ENCODE measurements around the gene PIMREG.

- TF ChIP-seq CTCF (IDR thresholded peaks at IDR 0.05; ENCODE audit: poor library complexity, severe bottlenecking) = no peak
- no peak for TF ChIP-seq POLR2AphosphoS5 (IDR thresholded peaks at IDR 0.05)
- TF ChIP-seq, protein P1, sequence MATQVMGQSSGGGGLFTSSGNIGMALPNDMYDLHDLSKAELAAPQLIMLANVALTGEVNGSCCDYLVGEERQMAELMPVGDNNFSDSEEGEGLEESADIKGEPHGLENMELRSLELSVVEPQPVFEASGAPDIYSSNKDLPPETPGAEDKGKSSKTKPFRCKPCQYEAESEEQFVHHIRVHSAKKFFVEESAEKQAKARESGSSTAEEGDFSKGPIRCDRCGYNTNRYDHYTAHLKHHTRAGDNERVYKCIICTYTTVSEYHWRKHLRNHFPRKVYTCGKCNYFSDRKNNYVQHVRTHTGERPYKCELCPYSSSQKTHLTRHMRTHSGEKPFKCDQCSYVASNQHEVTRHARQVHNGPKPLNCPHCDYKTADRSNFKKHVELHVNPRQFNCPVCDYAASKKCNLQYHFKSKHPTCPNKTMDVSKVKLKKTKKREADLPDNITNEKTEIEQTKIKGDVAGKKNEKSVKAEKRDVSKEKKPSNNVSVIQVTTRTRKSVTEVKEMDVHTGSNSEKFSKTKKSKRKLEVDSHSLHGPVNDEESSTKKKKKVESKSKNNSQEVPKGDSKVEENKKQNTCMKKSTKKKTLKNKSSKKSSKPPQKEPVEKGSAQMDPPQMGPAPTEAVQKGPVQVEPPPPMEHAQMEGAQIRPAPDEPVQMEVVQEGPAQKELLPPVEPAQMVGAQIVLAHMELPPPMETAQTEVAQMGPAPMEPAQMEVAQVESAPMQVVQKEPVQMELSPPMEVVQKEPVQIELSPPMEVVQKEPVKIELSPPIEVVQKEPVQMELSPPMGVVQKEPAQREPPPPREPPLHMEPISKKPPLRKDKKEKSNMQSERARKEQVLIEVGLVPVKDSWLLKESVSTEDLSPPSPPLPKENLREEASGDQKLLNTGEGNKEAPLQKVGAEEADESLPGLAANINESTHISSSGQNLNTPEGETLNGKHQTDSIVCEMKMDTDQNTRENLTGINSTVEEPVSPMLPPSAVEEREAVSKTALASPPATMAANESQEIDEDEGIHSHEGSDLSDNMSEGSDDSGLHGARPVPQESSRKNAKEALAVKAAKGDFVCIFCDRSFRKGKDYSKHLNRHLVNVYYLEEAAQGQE (IDR thresholded peaks at IDR 0.05; ENCODE audit: borderline replicate concordance) = no peak
- TF ChIP-seq EZH2 (IDR thresholded peaks at IDR 0.05; ENCODE audit: borderline replicate concordance, insufficient read depth, low read length, poor library complexity, severe bottlenecking) = no peak
- TF ChIP-seq RAD21 (conservative IDR thresholded peaks at IDR 0.05) = no peak
These were observed 36.0 kb downstream of the PIMREG start for GRCh38 chr17:6480303-6480675.

Data from neural cell (in vitro differentiated cells).